ENCODE measurements around the gene DMXL1.

DMXL1 gene

DNA sequence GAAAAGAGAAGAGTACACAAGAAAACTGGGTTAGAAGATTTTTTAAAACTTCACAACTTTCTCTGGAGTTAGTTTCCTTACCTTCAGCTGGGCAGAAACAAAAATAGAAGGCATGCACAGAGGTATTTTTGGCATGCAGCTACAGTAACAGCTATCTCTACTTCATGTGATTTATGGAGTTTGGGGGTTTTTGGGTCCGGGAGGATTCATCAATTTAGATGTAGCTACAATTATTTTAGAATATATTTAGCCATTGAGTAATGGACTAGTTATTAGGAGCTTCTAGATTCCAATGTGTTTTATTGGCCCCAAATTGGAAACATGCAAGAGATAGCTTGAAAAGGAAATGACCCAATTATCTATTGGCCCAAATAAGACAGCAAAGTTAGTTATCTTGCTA, 193.3 kb downstream of the DMXL1 start:
- Mint-ChIP-seq H3K36me3 (ENCODE audit: low read depth) (peaks cover 12% of the 10 kb centered on the region), H3K4me1 (ENCODE audit: low read depth) (peaks cover 21% of the 10 kb centered on the region), H3K4me3 (no peak overlapping the region), H3K27me3 (no peaks in the 10 kb centered on the region), H3K9me3 (peaks cover 34% of the 10 kb centered on the region), H3K27ac (no peak overlapping the region)
- intact Hi-C loops (cut with micrococcal nuclease): no loop called here

DNA sequence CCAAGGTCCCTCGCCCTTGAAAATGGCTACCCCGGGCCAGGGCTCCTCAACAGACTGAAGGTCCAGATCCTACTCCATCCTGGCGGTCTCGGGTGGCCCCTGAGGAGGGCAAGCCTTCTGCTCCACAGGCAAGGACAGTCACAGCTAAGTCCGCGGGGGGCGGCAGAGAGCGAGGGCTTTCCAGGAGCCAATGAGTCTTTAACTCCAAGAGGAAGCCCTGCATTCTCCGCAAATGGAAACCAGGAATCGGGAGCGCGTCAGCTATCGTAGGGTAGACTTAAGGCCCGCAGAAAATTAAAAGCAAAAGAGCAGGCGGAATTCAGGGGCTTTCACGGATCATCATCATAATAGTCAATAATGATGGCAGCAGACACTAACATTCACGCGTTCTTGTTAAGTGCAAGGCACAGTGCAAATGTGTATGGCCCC, 197.1 kb downstream of the DMXL1 start:
- peak overlapping the region; percentile 91 for H3K4me3 Mint-ChIP-seq
- H3K27ac Mint-ChIP-seq: peak overlapping the region; percentile 94
- H3K27me3 Mint-ChIP-seq: no peaks in the 10 kb centered on the region
- peaks cover 56% of the 10 kb centered on the region for H3K4me1 Mint-ChIP-seq (ENCODE audit: low read depth)
- H3K9me3 Mint-ChIP-seq: peaks cover 13% of the 10 kb centered on the region
- H3K36me3 Mint-ChIP-seq (ENCODE audit: low read depth): peaks cover 14% of the 10 kb centered on the region
- intact Hi-C loops (cut with micrococcal nuclease): loop anchor here (5.0 kb wide), 4 partner anchors 89 to 281 kb away; partner anchors contain the start of genes DMXL1, DTWD2 and TNFAIP8

DNA sequence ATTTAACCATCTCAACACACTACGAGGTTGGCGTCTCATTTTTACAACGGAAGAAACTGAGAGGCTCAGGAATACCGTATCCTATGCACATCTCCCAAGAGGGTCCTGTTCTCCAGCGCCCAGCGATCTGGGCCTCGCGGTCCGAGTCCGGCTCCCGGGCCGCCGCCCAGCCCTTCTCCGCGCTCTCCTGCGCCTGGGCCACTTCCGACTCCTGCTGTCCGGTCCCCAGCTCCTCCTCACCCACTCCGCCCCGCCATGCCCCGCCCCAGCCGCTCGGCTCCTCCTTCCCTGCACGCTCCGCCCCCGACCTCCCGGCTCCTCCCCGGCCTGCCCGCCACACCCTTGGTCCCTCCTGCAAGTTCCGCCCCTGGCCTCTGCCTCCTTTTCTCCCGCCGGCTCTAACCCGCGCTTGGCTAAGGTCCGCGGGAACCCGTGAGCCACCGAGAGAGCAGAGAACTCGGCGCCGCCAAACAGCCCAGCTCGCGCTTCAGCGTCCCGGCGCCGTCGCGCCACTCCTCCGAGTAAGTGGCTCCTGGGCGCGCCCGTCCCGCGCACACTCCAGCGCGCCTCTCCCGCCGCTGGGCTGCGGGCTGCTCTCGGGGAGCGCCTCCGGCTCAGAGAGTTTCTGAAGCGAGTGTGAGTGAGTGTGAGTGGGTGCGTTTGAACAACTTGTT, 197.6 kb downstream of the DMXL1 start:
- peak overlapping the region; percentile 94 for H3K27ac Mint-ChIP-seq
- H3K4me3 Mint-ChIP-seq: peak overlapping the region; percentile 91
- H3K27me3 Mint-ChIP-seq: no peaks in the 10 kb centered on the region
- intact Hi-C loops (cut with micrococcal nuclease): loop anchor here (5.0 kb wide), 4 partner anchors 89 to 281 kb away; partner anchors contain the start of genes DMXL1, DTWD2 and TNFAIP8
- H3K36me3 Mint-ChIP-seq (ENCODE audit: low read depth): peaks cover 14% of the 10 kb centered on the region
- H3K9me3 Mint-ChIP-seq: peaks cover 7% of the 10 kb centered on the region
- peaks cover 62% of the 10 kb centered on the region for H3K4me1 Mint-ChIP-seq (ENCODE audit: low read depth)

DNA sequence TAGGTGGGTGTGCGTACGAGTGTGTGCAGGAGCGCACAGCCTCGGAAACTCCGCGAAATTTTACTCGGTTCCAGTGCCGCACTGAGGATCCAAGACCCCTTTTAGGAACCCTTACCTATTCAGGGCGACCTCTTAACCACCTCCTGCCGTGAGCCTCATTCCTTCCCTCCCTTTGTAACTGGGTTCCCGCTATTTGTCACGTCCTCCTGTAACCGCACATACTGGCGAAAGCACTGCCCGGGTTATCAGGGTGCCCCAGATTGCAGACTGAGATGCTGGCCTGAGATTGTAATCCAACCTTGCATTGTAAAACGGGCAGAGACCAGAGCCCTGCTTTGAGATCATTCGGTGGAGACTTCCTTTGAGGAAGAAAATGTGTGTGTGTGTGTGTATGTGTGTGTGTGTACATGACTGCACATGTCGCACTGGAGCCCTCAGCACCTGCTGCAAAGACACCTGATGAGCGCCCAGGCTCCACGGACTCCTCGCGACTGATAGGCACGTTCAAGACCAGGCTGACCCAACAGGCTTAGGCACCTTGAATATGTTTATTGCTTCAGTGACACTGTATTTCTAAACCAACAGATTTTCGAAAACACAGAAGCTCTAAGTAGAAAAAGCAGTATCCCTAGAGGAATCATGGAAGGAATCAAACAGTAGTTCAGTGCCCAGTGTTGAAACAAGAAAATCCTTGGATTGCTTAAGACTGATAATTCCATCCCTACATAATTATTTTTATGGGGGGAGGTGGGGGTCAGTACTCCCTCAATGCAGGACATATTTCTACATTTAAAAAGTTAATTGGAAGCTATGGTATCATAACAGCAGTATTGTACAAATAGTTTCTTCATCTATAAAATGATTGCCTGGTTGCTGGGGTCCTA, 198.4 kb downstream of the DMXL1 start:
- H3K4me3 Mint-ChIP-seq: peak overlapping the region; percentile 91
- H3K27me3 Mint-ChIP-seq: no peaks in the 10 kb centered on the region
- peak overlapping the region; percentile 94 for H3K27ac Mint-ChIP-seq
- peaks cover 14% of the 10 kb centered on the region for H3K36me3 Mint-ChIP-seq (ENCODE audit: low read depth)
- intact Hi-C loops (cut with micrococcal nuclease): loop anchor here (5.0 kb wide), 4 partner anchors 88 to 282 kb away; partner anchors contain the start of genes DMXL1, DTWD2 and TNFAIP8
- H3K9me3 Mint-ChIP-seq: no peaks in the 10 kb centered on the region
- peaks cover 70% of the 10 kb centered on the region for H3K4me1 Mint-ChIP-seq (ENCODE audit: low read depth)

DNA sequence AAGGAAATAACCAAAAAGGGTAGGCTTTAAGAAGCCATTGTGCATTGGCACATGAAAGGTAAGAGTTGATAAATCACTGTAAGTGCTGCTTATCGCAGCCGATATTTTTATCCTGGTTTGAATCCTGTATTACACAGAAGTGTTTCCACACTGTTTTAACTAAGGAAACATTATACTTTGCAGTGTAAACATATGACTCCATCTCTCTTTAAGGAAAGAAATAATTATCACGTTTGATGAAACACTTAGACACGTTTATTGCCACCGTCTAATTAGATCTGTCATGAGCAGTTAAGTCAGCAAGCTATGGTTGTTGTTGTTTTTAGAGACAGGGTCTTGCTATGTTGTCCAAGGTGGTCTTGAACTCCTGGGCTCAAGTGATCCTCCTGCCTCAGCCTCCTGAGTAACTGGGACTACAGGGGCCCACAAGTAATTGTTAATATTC, 199.3 kb downstream of the DMXL1 start:
- Mint-ChIP-seq H3K4me1 (ENCODE audit: low read depth) (peaks cover 76% of the 10 kb centered on the region), H3K4me3 (peak overlapping the region; percentile 48), H3K27me3 (no peaks in the 10 kb centered on the region), H3K9me3 (no peaks in the 10 kb centered on the region), H3K36me3 (ENCODE audit: low read depth) (peaks cover 14% of the 10 kb centered on the region), H3K27ac (peak overlapping the region; percentile 64)
- intact Hi-C loops (cut with micrococcal nuclease): loop anchor here (5.0 kb wide), 1 partner anchor 37 kb away; no protein-coding TSS in a partner anchor

DNA sequence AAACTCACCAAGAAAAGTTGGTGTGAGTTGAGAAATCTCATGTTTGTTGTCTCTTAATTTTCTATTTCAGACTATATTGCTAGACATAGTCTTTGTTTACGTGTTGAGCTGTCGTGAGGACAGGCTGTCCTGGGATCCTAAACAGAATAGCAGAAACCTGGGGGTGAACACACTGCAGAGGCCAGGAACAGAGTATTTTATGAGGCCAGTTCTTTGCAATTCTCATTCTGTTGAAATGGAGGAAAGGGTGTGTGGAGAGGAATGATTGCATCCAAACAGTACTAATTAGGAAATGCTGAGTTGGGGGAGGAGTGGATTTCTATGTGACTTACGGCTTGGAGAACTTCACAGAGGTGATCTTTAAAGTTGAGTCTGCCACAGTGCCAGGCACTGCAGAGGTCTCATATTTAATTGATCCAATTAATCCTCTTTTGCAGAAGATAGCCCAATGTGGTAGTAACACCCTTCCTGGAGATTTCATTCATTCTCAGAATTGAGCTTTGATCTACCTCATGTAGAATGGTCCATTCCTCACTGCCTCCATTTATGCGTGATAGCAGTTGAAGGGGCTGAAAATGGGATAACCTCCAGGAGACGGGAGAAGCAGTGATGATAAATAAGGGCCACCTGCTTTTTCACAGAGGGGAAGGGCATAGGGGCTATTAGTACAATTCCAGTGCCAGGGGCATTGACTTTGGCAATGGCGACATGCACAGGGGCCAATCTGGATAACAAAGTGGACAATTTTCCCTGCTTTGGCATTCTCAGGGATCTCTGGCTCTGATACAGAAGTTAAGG, 200.3 kb downstream of the DMXL1 start:
- intact Hi-C loops (cut with micrococcal nuclease): loop anchor here (5.0 kb wide), 1 partner anchor 36 kb away; no protein-coding TSS in a partner anchor
- Mint-ChIP-seq H3K9me3 (no peaks in the 10 kb centered on the region), H3K27ac (peak overlapping the region; percentile 64), H3K27me3 (no peaks in the 10 kb centered on the region), H3K4me3 (peak overlapping the region; percentile 60), H3K4me1 (ENCODE audit: low read depth) (peaks cover 78% of the 10 kb centered on the region), H3K36me3 (ENCODE audit: low read depth) (peaks cover 14% of the 10 kb centered on the region)

DNA sequence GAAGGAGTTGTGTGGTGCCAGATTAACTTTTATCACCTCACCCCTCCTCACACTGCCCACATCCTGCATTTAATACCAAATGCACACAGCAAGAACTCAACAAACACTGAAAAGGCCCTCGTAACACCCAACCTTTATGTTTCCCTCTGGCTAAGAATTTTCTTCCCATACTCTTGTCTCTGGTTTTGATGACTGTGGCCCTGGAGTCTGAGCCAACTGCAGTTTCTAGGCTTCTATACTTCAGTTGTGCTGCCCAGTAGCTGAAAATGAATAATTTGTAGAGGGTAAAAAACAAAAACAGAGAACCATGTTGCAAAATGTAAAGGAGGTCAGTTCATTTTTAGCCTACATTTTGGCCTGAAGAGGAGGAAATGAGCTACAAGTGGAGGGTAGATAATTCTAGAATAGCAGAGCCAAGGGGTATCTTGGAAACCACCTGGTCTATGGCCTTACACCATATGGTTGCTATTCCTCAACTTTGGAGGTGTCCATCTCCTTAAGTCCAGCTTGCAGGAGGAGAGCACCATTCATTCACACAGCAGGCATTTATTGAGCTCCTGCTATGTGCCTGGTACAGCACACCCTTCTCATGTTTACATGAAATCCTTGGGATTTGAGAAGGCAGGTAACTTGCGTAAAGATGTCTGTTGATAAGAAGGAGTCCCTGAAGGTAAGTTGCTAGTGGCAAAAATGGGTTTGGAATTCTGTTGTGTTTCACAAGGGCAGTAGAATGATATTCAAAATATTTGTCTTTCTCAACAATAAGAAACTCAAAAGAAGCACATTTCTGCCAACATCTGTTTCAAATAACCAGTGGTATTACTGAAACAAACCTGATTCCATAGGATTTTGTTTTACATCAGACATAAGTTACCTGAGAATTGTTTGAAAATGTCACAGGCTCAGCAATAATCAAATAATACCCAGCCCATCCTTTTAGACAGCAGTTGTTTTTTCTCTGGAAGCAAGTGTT, 201.2 kb downstream of the DMXL1 start:
- intact Hi-C loops (cut with micrococcal nuclease): loop anchor here (5.0 kb wide), 1 partner anchor 35 kb away; no protein-coding TSS in a partner anchor
- H3K4me1 Mint-ChIP-seq (ENCODE audit: low read depth): peaks cover 78% of the 10 kb centered on the region
- H3K27me3 Mint-ChIP-seq: no peaks in the 10 kb centered on the region
- peak overlapping the region; percentile 58 for H3K27ac Mint-ChIP-seq
- H3K4me3 Mint-ChIP-seq: peak overlapping the region; percentile 13
- no peaks in the 10 kb centered on the region for H3K9me3 Mint-ChIP-seq
- peaks cover 14% of the 10 kb centered on the region for H3K36me3 Mint-ChIP-seq (ENCODE audit: low read depth)

DNA sequence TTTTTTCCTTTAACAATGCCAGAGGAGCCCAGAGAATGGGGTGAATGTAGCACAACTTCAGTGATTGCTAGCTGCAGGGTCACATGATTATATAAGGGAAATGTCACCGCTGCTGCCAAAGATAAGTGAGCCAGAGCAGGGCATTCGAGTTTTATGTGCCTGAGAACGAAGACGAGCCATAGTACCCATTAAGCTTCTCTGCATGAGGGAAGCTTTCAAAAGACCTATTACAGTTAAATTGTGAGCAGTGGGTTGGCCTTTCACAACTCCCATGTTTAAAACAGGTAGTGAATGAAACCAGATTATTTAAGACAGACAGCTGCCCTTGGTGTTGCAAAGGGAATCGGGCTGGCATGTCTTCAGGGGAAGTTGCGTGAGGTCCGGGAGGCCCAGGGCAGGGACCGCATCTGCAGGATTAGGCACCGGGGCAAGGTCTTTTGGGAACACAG, 202.5 kb downstream of the DMXL1 start:
- Mint-ChIP-seq H3K9me3 (no peaks in the 10 kb centered on the region), H3K4me1 (ENCODE audit: low read depth) (peaks cover 79% of the 10 kb centered on the region), H3K27ac (peak overlapping the region; percentile 87), H3K36me3 (ENCODE audit: low read depth) (peaks cover 11% of the 10 kb centered on the region), H3K27me3 (no peaks in the 10 kb centered on the region), H3K4me3 (peak overlapping the region; percentile 30)
- intact Hi-C loops (cut with micrococcal nuclease): loop anchor here (5.0 kb wide), 1 partner anchor 34 kb away; no protein-coding TSS in a partner anchor

DNA sequence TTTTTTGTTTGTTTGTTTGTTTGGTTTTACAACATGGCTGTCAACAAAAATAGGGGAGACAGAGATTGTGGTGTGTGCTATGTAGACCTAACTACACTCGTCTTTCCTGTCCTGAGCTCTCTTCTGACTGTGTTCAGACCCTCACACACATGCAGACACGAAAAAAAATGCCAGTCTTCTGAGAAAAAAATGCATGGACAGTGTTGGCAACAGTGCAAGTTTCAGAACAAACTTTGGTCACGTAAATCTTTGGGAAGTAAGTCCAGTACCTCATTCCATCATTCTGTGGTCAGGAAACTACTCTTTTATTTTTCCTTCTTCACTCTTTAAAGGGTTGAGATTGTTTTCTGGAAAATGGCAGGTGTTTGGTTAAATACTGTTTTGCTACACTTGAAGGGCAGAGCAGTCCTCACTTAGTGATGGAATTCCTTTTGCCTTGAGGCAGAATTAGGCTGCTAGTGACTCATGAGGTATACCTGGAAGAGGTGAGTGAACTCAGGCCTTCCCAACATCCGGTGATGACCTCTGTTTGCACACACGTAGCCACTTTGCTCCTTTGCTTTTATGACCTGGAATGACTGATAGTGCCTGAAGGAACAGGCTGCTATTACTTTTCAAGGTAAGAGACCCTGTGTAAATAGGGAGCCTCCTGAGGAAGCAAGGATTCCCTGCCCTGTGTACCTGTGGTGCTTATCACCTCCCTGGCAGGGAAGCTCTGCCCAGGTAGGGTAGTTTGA, 203.3 kb downstream of the DMXL1 start:
- intact Hi-C loops (cut with micrococcal nuclease): loop anchor here (5.0 kb wide), 1 partner anchor 33 kb away; no protein-coding TSS in a partner anchor
- Mint-ChIP-seq H3K36me3 (ENCODE audit: low read depth) (peaks cover 3% of the 10 kb centered on the region), H3K27ac (peak overlapping the region; percentile 87), H3K9me3 (no peaks in the 10 kb centered on the region), H3K27me3 (no peaks in the 10 kb centered on the region), H3K4me3 (no peak overlapping the region), H3K4me1 (ENCODE audit: low read depth) (peaks cover 80% of the 10 kb centered on the region)

DNA sequence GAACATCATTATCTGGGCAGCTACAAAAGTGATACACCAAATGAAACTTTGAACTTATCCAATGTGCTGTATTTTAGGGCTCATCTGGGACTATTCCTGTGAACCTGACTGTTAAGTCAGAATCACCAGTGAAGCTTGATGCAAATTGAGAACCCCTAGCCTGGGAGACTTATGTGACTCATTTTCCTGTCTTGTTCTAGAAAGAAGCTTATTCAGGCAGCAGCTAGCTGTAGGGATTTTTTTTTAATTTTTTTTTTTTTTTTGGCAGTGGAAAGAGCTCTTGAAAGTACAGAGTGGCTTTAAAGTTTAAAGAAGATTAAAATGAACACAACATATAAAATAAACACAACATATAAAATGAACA, 203.9 kb downstream of the DMXL1 start:
- peaks cover 74% of the 10 kb centered on the region for H3K4me1 Mint-ChIP-seq (ENCODE audit: low read depth)
- no peaks in the 10 kb centered on the region for H3K36me3 Mint-ChIP-seq (ENCODE audit: low read depth)
- no peaks in the 10 kb centered on the region for H3K9me3 Mint-ChIP-seq
- intact Hi-C loops (cut with micrococcal nuclease): loop anchor here (5.0 kb wide), 1 partner anchor 33 kb away; no protein-coding TSS in a partner anchor
- H3K27me3 Mint-ChIP-seq: no peaks in the 10 kb centered on the region
- H3K27ac Mint-ChIP-seq: peak overlapping the region; percentile 87
- no peak overlapping the region for H3K4me3 Mint-ChIP-seq

DNA sequence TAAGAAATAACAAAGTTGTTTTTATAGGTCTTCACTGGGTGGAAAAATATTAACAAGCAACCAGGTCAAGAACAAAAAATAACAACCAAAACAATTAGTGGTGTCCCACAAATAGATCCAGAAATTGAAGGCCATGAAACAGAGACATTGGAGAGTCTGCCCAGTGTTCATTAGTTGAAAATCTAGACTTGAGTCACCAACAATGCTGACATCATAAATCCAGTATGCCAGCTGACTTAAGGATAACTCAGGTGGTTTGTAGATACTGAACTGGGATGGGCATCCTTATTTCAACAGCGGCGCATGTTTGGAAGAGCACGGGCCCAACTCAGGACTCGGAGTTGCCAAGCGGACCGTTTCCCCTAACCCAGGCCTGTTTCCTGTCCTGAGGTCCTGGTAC, 204.3 kb downstream of the DMXL1 start:
- Mint-ChIP-seq H3K27me3 (no peaks in the 10 kb centered on the region), H3K27ac (peak overlapping the region; percentile 87), H3K4me1 (ENCODE audit: low read depth) (peaks cover 70% of the 10 kb centered on the region), H3K36me3 (ENCODE audit: low read depth) (no peaks in the 10 kb centered on the region), H3K4me3 (no peak overlapping the region), H3K9me3 (no peaks in the 10 kb centered on the region)
- intact Hi-C loops (cut with micrococcal nuclease): no loop called here
